OCI-LY3 (cell line): ENCODE measurements around the gene TECPR1.

ENCODE experiments used
- H2AFZ ChIP-seq: fragments of 200-600, 300-600 bp; shearing (Covaris generic); 2 replicates; pipeline ENCODE4 v1.6.0; 2014; ENCODE audit warnings: antibody characterized with exemption, low read depth, low read length
- H3K27ac ChIP-seq: fragments of 200-600, 300-600 bp; sonication (generic); 2 replicates; pipeline ENCODE4 v1.5.1; 2014; ENCODE audit warnings: mild to moderate bottlenecking, low read length, moderate library complexity, mixed read lengths
- H3K27me3 ChIP-seq: fragments of 200-600, 300-600 bp; sonication (generic); 2 replicates; pipeline ENCODE4 v1.6.1; 2014; ENCODE audit warnings: low read depth, low read length, mixed read lengths
- H3K36me3 ChIP-seq: fragments of 200-600, 300-600 bp; sonication (generic); replicated peaks from 2 replicates; pipeline ENCODE3; 2014; ENCODE audit warnings: low read depth, low read length, mixed read lengths
- H3K4me1 ChIP-seq: fragments of 300-600, 200-600 bp; sonication (generic); 2 replicates; pipeline ENCODE4 v1.6.1; 2014; ENCODE audit warnings: low read length, mixed read lengths
- H3K4me2 ChIP-seq: fragments of 200-600, 300-600 bp; sonication (generic); 2 replicates; pipeline ENCODE4 v1.6.1; 2014; ENCODE audit warnings: low read length, mixed read lengths
- H3K4me3 ChIP-seq: fragments of 300-600, 200-600 bp; sonication (generic); 2 replicates; pipeline ENCODE4 v1.5.1; 2014; ENCODE audit warnings: antibody characterized with exemption, mild to moderate bottlenecking, low read length, moderate library complexity
- H3K79me2 ChIP-seq: fragments of 300-600, 200-600 bp; shearing (Covaris generic); 2 replicates; pipeline ENCODE4 v1.6.1; 2014; ENCODE audit warnings: mild to moderate bottlenecking, low read length, mixed read lengths
- H3K9ac ChIP-seq: fragments of 300-600, 200-600 bp; shearing (Covaris generic); 2 replicates; pipeline ENCODE4 v1.6.0; 2014; ENCODE audit warnings: mild to moderate bottlenecking, low read length, moderate library complexity
- H3K9me3 ChIP-seq: fragments of 200-600, 300-600 bp; shearing (Covaris generic); 2 replicates; pipeline ENCODE4 v1.6.1; 2014; ENCODE audit warnings: low read length, mixed read lengths; ENCODE audit not compliant: insufficient read depth
- H4K20me1 ChIP-seq: fragments of 200-600, 300-600 bp; sonication (generic); 2 replicates; pipeline ENCODE4 v1.6.1; 2016; ENCODE audit warnings: low read length, mixed read lengths; ENCODE audit not compliant: insufficient read depth
- CTCF ChIP-seq: fragments of 200-600, 300-600 bp; sonication (generic); IDR thresholded peaks from 2 replicates; pipeline ENCODE4 v1.5.1; 2014; ENCODE audit warnings: antibody characterized with exemption, low read length, low read depth
- EZH2phosphoT487 ChIP-seq: fragments of 200-600 bp; shearing (Covaris generic); IDR thresholded peaks from 2 replicates; pipeline ENCODE4 v1.6.1; 2018; ENCODE audit warnings: antibody characterized with exemption, mixed run types, low read depth

The TECPR1 gene

DNA sequence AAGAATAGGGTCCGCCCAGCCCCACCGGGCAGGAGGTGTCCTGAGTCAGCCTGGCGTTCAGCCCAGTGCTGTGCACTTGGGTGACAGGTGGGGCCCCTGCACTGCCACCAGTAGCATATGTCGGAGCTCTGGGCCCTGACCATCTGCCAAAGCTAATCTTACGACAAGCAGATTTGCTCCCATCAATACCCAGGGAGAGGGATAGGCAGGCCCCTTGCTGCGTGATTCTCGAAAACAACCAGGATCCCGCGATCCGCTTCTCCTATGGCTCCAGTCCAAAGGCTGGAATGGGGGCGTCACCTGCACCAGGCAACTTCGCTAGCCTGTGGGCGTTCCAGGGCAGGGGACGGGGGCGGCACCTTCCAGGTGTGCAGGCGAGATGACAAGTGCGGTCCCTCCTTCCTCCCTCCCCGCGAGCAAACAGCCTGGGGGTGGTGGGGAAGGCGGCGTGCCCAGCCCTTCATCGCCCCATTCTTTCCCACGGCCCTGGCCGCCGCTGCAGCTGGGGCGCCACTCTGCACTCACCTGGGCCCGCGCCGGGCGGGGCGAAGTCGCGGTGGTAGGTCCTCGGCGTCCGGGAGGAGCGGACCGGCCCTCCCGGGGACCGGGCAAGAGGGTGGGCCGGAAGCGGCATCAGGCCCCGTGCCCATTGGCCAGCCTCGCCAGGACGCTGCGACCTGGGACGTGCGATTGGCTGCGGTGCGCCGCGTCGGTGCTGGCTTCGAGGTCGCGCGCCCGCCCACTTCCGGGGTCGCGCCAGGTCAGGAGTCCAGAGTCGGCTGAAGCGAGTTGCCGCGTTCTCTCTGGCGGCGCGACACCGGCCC lies at the start of gene TECPR1:
TSS of gene TECPR1 (minus strand) at position 632 of the 824 bp plus-strand sequence. CDS start 6,086 bp downstream, outside the sequence.
- Histone ChIP-seq H3K79me2 (peaks cover 7% of the 10 kb centered on the region), H3K36me3 (no peaks in the 10 kb centered on the region), H3K27me3 (no peaks in the 10 kb centered on the region), H3K27ac (no peak within 1 kb of the TSS), H3K4me1 (peaks cover 19% of the 10 kb centered on the region), H4K20me1 (no peaks in the 10 kb centered on the region), H2AFZ (peak within 1 kb of the TSS; percentile 95), H3K4me3 (peak within 1 kb of the TSS; percentile 89), H3K4me2 (peak within 1 kb of the TSS; percentile 91), H3K9me3 (no peaks in the 10 kb centered on the region), H3K9ac (peak within 1 kb of the TSS; percentile 61)
- no peak for TF ChIP-seq CTCF
- TF ChIP-seq EZH2phosphoT487: no peak

DNA sequence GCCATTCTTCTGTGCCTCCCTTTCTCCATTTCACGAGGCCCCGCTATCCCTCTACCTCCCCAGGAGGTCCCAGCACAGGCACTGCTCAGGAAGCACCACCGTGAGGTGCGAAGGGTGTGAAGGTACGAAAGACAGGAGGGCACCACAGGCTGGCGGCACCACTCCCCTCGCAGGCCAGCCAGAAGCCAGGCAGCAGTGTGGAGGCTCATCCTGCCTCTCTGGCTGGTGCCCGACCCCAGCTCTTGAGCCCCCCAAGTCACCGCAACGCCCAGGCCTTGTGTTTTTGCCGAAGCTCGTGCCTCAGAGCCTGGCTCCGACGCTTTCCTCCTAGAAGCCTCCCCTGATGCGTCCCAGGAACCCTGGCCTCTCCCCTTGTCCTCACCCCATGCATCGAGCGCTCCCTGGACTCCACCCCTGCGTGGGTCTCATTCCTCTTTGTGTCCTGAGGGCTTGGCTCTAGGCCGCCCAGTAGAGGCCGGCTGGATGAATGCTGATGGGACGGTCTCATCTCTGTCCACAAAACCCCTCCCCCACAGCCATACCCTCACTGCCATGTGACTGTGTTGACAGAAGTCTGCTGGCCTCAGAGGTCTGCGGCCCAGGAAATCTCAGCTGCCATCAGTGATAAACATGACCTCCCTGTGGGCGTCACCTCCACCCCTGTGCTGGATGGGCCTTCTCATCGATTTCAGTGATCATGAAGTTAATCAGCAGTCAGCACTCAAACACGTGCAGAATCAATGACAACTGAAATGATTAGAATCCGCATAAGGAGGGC lies 48.8 kb upstream of the TECPR1 start:
- Histone ChIP-seq H3K9me3 (no peaks in the 10 kb centered on the region), H3K27me3 (no peaks in the 10 kb centered on the region), H2AFZ (no peak overlapping the region), H3K79me2 (no peaks in the 10 kb centered on the region), H3K4me1 (no peaks in the 10 kb centered on the region), H3K36me3 (no peaks in the 10 kb centered on the region), H3K9ac (no peak overlapping the region), H3K4me3 (no peak overlapping the region), H4K20me1 (no peaks in the 10 kb centered on the region), H3K4me2 (no peak overlapping the region), H3K27ac (no peak overlapping the region)
- TF ChIP-seq CTCF: no peak
- no peak for TF ChIP-seq EZH2phosphoT487

- H3K4me3 ChIP-seq: no peak overlapping the region
- H4K20me1 ChIP-seq: 0 out of 2 replicates have a peak, but pooled peaks cover 9% of the 10 kb centered on the region
- H3K27ac ChIP-seq: no peak overlapping the region
- H3K36me3 ChIP-seq: no peaks in the 10 kb centered on the region
- H3K9me3 ChIP-seq: no peaks in the 10 kb centered on the region
- no peak overlapping the region for H2AFZ ChIP-seq
- no peak overlapping the region for H3K9ac ChIP-seq
- no peak overlapping the region for H3K4me2 ChIP-seq
- TF ChIP-seq EZH2phosphoT487 (no peak), CTCF (no peak)
- no peaks in the 10 kb centered on the region for H3K79me2 ChIP-seq
- no peaks in the 10 kb centered on the region for H3K27me3 ChIP-seq
- no peaks in the 10 kb centered on the region for H3K4me1 ChIP-seq
Observed at GRCh38 chr7:98297626-98298286, 45.7 kb upstream of the TECPR1 start.

GRCh38 chr7:98296833-98297232 lies 44.8 kb upstream of the TECPR1 start:
- no peak overlapping the region for H3K27ac ChIP-seq
- H3K36me3 ChIP-seq: peaks cover 5% of the 10 kb centered on the region
- H3K4me2 ChIP-seq: no peak overlapping the region
- H3K79me2 ChIP-seq: no peaks in the 10 kb centered on the region
- TF ChIP-seq CTCF (no peak), EZH2phosphoT487 (no peak)
- no peak overlapping the region for H3K9ac ChIP-seq
- H3K9me3 ChIP-seq: no peaks in the 10 kb centered on the region
- H3K4me1 ChIP-seq: no peaks in the 10 kb centered on the region
- H3K4me3 ChIP-seq: no peak overlapping the region
- no peak overlapping the region for H2AFZ ChIP-seq
- H4K20me1 ChIP-seq: peaks cover 13% of the 10 kb centered on the region; the same call in 1 of the 2 replicates
- H3K27me3 ChIP-seq: no peaks in the 10 kb centered on the region
